ENCODE results near the gene PAQR4.

PAQR4 gene

GRCh38 chr16:2946649-2947048 lies 22.5 kb upstream of the PAQR4 start:
- DNase-seq: no peak

- no peak for DNase-seq
These were observed 20.1 kb upstream of the PAQR4 start for GRCh38 chr16:2948807-2949704.

- DNase-seq: no peak
These were observed 19.3 kb upstream of the PAQR4 start for GRCh38 chr16:2949705-2950352.

GRCh38 chr16:2950353-2950724 lies 18.8 kb upstream of the PAQR4 start:
- no peak for DNase-seq

GRCh38 chr16:2950773-2951172 lies 18.4 kb upstream of the PAQR4 start:
- no peak for DNase-seq

- no peak for DNase-seq
These were observed 16.5 kb upstream of the PAQR4 start for GRCh38 chr16:2952679-2953078.

- DNase-seq: no peak
These were observed 15.2 kb upstream of the PAQR4 start for GRCh38 chr16:2953706-2954627.

- DNase-seq: no peak
These were observed 14.3 kb upstream of the PAQR4 start for GRCh38 chr16:2954656-2955381.

- no peak for DNase-seq
These were observed 13.7 kb upstream of the PAQR4 start for GRCh38 chr16:2955438-2955778.

- no peak for DNase-seq
These were observed 13.2 kb upstream of the PAQR4 start for GRCh38 chr16:2955779-2956578.

- DNase-seq: no peak
These were observed 12.6 kb upstream of the PAQR4 start for GRCh38 chr16:2956579-2956956.

- no peak for DNase-seq
These were observed 9.9 kb upstream of the PAQR4 start for GRCh38 chr16:2959206-2959605.

- no peak for DNase-seq
These were observed 8.8 kb upstream of the PAQR4 start for GRCh38 chr16:2960183-2961010.

GRCh38 chr16:2962334-2963073 lies 6.6 kb upstream of the PAQR4 start:
- no peak for DNase-seq

GRCh38 chr16:2963074-2963722 lies 6.0 kb upstream of the PAQR4 start:
- DNase-seq: no peak

GRCh38 chr16:2963723-2964474 lies 5.2 kb upstream of the PAQR4 start, which contains the start of gene KREMEN2:
TSS of gene KREMEN2 (plus strand) at chr16:2964275. CDS start at chr16:2964521, 246 bp downstream.
- no peak for DNase-seq

- DNase-seq: no peak
These were observed 4.4 kb upstream of the PAQR4 start for GRCh38 chr16:2964475-2965336.

Data from midbrain (tissue), 1 donor.